Measurements from ENCODE around the gene IL17REL.

Gene IL17REL

DNA sequence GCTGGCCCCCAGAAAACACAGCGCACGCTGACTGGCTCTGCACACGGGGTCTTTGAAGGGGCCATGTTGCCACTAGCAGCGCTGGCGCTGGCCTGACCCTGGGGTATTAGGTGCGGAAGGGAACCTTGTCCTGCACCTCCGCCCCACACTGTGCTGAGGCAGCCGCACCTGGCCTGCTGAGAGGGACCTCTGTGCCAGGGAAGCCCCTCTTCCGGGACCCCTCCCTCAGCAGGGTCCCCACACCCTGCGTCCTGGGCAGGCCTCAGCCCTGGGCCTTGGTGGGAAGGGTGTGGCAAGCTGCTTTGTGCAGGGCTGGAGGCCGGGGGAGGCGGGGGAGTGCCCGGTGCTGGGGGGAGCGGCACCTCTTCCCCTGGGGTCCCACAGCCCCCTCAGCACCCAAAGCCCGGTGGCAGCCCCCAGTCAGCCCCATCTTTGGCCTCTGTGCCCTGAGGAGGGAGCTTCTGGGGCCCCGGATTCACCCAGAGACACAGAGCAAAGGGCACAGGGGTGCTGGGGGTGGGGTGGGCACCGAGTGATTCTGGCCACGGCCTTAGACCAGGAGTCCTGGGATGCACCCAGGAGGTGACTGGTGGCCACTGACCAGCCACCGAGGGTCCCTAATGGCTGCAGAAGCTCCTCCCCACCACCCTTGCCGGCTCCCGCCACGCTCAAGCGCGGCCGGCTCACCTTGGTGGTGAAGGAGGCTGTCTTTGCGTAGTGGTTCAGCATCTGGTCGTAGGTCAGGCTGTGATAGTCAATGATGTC, 34.1 kb upstream of the IL17REL start:
- no peak for DNase-seq

DNA sequence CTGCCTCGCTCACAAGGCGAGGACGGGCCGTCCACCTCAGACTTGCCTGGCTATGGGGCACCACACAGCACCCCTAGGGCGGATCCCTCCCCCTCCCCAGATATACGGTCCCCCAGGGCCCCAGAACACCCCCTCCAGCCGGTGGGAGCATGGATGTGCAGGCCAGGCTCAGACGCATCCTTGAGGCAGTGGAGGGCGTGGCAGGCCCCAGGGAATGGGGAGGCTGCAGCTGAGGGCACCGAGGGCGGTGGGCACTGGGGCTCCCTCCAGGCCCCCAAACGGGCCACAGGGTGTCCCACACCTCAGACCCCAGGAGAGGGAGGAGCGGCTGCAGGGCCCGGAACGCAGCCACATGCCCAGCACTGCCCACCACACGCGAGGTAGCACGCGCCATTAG, 33.5 kb upstream of the IL17REL start:
- DNase-seq = no peak

DNA sequence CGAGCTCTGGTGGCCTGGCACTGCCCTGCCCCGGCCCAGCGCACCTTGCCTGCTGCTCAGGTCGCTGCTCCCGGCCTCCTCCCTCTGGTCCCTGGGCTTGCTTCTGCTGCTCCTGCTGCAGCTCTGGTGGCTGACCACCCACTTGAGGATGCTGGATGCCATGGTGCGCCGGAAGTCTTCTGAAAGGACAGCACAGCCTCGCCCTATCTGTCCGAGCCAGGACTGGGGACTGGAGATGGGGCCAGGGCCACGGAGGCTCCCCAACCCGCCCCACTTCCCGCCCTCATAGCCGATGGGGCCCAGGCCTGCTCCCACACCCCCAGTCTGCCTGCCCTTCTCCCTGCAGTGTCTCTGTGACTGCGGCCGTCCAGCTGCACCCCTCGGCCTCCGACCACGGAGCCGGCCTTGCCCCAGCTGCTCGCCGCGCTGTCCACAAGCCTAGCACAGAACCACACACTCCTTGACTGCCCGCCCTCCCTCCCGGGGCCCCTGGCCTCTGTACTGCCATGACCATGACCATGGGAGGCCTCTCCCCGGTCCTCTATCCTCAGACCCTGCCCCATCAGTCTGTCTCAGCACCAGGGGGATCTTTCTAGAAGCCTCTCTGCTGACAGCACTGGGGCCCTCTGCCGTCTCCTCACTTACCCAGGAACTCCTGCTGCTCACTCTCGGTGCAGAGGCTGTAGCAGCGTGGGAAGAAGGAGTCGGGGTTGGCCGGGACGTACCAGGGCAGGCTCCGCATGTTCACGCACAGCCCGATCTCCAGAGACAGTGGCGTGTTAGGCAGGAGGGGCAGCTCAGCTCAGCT, 32.9 kb upstream of the IL17REL start:
- DNase-seq = no peak

DNA sequence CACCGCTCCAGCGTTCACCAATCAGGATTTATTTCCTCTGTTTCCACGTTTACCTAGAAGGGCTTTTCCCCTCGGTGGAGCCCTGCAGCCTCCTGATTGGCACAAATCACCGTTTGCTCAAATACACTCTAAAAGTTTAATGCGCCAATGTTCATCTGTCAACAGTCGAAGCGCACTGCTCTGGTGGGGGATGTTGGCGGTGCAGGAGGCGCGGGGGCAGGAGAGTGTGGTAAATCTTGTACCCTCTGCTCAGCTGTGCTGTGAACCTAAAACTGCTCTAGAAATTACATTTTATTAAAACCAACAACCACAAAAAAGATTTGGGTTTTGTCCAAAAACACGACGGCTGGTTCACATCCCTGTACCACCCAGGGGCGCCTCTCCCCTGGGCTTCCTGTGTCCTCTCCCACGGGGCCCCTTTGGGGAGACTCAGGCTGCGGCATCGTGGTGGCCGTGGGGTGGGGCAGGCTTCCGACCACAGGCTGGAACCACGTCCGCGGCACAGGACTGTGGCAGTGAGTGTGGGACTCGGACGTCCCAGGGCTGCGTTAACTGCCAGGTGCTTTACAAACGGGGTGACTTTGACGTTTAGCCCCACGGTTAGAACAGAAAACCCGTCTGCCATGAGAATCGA, 32.0 kb upstream of the IL17REL start:
- no peak for DNase-seq

DNA sequence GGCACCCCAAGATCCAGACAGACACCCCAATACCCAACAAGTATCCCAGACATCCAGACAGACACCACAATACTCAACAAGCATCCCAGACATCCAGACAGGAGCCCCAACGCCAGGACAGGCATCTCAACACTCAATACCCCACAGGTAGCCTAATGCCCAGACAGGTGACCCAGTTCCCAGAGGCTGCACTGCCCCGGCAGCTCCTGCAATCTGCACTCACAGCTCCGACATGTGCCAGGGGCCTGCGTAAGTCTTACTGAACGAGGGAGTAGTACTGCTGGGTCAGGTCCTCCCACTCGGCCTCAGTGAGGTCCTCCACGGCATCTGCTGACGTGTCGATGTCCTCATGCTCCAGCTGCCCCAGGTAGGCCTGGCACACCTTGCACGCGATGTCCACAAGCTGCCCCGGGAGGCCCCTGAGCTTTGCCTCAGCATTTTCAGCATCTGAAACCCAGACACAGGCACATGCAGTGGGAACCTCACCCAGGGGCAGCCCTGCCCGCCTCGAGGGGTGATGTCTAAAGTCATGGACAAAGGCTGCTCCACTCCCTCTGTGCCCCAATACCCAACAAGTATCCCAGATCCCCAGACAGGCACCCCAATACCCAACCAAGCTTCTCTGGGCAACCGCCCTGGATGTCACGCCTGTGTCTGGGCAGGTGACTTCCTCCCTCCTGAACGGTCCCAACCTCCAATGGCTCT, 28.9 kb upstream of the IL17REL start:
- DNase-seq = no peak

DNA sequence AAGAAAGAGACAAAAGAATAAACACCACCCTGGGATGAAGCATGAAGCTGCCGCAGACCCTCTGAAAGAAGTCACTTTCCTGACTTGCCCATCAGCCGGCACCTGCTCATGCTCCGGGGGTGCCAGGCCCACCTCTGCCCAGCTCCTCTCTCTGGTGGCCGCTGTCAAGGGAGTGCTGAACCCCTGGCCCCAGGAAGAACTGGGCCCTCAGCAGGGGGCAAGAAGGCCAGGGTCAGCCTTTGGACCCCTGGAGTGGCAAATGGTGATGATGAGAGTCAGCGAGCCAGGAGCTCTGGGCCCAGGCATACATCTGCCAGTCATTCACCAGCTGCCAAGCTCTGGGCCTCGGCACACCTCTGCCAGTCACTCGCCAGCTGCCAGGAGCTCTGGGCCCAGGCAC, 28.2 kb upstream of the IL17REL start:
- no peak for DNase-seq

DNA sequence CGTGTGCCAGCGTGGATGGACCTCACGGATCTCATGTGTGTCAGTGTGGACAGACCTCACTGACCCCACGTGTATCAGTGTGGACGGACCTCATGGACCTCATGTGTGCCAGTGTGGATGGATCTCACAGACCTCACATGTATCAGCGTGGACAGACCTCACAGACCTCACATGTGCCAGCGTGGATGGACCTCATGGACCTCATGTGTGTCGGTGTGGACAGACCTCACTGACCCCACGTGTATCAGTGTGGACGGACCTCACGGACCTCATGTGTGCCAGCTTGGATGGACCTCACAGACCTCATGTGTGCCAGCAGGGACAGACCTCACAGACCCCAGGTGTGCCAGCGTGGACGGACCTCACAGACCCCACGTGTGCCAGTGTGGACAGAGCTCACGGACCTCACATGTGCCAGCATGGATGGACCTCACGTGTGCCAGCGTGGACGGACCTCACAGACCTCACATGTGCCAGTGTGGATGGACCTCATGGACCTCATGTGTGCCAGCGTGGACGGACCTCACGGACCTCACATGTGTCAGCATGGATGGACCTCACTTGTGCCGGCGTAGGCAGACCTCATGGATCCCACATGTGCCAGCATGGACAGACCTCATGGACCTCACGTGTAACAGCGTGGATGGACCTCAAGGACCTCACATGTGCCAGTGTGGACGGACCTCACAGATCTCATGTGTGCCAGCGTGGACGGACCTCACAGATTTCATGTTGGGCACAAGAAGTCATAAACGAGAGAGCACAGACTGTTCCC, 27.3 kb upstream of the IL17REL start:
- no peak for DNase-seq

DNA sequence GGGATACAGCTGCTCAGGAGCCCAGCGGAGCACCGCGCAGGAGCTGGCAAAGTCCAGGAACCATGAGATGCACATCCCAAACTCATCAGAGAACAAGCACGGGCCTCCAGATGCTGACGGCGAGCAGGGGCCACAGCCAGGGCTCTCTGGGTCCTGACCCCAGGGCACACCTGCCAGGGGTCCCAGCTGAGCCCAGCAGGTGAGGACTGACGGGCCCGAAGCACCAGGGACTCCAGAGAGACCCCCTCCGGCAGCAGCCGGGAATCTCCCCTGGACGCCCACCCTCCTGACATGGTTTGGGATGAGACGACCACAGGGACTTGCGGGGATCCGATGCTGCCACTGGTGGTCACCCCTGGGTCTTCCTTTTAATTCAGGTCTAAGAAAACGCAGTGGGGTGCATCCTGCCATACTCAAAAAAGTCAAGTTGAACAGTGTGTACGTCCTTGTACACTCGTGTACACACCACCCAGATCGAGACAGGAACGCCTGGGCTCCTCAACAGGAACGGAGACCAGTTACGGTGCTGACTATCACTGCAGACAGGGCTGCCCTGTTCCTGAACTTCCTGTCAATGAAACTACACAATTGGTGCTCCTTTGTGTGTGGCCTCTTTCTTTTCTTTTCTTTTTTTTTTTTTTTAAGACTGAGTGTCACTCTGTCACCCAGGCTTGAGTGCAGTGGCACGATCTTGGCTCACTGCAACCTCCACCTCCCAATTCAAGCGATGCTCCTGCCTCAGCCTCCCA, 23.6 kb upstream of the IL17REL start:
- DNase-seq = no peak

DNA sequence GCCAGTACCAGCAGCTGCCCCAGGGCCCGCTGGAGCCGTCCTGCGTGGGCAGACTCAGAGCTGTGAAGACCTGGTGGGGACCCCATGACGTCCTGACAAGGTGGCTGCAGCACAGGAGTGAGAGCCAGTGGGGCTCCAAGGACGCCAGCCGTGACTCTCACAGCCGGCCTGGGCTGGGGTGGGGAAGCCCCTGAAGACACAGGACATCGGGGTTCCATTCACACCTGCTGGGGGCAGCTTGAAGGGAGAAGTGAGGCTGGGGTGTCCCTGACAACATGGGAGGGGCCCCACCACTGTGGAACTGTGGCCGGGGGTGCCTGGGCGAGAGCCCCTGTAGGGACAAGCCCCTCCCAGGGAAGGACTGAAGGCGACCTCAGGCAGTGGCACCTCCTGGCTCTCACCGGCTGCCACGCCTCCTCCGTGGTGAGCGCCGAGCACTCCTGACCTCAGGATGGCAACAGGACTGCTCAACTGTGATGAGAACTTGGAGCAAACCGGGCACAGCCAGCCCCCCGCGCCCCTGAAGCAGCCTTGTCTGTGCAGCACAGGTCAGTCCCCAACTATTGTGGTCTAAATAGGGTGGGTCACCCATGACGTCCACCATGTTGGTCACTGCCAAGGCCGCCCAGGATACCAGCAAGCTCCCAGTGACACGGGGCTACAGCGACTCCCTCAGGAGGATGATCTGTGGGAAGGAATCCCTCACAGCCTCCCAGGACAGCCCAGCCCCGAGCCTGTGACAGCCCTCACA, 22.7 kb upstream of the IL17REL start:
- no peak for DNase-seq

DNA sequence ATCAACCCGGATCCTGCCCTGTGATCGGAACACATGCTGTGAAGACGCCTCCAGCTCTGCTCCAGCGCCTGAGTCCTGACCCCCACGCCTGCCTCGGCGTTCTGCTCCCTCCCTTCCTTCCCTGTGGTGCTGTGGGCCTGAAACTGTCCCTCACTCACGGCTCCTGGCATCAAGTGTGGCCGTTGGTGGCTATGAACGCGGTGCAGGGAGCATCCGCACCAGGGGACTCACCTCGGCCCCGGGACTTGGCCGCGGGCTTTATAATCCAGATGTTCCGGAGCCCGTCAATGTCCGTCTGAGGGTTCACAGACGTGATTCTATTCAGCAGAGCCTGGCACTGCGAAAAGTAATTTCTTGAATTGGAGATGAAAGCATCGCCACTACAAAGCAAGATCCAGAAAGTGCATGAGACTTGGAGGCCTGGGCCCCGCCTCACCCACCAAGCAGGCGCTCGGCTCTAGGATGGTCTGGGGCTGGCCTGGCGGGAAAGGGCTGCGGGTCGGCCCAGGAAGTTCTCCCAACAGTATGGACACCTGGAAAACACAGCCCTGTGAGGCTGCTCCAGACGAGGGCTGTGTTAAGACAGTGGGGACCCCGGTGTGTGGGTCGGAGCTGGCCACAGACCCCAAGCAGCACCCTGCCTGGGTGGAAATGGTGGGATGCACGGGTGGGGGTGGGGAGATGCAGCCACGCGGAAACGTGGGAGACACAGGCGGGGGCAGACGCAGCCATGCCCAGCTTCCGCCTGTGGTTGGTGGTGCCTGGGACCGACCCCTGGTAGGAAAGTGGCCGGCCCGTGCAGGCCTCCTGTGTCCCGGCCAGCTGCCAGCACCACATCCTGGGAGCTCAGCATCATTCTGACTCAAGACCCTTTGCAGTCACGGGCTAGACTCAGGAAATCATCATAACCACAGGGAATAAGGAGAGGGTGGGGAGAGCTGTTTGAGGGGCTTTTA, 21.8 kb upstream of the IL17REL start:
- no peak for DNase-seq

DNA sequence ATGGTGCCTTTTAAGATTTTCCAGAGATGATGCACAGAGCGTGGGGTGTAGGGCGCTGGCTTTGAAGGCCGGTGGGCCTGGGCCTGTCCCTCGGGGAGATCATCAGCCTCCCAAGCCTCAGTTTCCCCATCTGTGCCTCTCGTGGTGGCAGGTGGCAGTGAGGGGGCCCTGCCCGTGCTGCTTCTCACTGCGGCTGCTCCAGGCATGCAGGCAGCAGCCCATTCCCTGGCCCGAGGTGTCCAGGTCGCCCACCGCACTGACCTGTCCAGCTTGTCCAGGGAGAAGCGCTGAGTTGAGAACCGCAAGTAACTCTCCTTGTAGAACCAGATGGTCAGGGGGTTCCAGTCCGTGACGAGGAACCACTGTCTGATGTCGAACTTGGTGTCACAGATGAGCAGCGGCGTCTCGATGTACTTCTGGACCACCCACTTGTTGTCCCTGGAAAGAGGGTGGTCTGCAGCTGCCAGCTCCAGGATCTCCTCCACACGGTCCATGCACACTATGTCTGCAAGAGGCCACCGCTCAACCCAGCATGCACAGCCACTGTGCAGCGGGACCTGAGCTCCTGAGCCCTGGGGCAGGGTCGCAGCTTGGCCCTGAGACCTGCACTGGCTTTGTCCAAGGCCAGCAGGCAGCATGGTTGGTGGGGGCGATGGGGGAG, 20.5 kb upstream of the IL17REL start:
- DNase-seq = no peak

DNA sequence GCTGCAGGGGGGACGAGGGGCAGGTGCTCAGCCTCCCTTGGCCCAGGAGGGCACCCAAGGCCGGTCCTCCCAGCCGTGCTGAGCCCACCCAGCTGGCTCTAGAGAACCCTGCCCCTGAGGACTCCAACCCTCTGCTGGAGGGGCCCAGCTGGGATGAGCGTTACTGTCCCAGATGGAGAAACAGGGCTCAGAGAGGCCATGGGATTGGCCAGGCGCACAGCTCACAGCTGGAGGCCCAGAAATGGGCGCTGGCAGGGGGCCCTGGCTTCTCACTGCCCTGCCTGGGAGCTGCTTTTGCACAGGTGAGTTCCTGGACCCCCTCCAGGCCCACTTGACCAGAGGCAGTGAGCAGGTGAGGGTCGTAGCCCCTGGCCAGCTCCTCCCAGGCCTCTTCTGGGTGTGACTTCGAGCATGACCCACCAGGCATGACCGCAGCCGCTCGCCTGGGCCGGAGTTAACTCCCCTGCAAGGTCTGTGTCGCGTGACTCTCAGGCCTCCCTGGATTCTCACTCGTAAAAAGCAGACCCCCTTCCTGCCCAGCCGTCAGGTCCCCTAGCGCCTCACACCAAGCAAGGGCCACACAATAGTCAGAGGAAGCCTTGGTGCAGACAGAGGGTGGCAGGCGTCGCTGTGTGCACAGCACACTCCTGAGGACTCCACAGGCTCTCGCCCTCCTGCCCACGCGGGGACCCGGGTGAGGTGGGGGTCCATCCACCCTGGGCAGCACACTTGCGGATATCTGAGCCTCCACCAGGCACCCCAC, 19.7 kb upstream of the IL17REL start:
- DNase-seq = no peak

DNA sequence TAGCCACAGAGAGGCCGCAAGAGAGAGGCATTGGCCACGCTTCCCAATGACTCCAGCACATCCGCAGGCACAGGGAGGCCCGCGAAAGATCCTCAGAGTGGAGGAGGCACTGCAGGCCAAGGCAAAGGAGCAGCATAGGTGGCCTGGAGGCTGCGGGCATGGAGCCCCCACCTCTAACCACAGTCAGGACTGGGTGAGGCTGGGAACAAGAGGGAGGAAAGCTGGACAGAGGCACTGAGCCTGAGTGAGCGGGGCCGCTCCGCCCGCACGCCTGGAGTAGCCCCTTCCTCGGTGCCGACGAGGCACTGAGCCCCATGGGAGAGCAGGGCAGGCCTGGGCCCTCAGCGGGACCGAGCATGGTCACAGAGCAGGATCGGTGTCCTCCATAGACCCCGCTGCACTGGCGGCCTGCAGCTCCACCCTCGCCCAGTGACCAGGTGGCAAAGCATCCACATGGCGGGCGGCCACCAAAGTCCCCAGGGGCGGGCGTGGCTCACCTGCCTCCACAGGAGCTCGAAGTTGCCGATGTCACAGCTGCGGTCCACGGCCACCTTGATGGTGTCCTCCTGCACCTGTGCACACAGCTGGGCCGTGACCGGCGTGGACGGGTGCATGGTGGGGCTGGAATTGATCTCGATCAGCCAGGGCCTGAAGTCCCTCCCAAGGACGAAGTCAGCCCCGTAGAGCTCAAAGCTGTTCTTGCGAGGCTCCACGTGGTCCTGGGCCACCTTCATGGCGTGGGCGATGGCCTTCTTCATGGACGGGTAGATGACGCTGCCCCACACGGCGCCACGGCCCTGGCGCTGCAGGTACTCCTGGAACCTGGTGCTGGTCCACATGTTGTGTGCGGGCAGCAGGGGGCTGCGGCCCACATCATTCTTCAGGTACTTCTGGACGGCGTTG, 18.9 kb upstream of the IL17REL start:
- no peak for DNase-seq

DNA sequence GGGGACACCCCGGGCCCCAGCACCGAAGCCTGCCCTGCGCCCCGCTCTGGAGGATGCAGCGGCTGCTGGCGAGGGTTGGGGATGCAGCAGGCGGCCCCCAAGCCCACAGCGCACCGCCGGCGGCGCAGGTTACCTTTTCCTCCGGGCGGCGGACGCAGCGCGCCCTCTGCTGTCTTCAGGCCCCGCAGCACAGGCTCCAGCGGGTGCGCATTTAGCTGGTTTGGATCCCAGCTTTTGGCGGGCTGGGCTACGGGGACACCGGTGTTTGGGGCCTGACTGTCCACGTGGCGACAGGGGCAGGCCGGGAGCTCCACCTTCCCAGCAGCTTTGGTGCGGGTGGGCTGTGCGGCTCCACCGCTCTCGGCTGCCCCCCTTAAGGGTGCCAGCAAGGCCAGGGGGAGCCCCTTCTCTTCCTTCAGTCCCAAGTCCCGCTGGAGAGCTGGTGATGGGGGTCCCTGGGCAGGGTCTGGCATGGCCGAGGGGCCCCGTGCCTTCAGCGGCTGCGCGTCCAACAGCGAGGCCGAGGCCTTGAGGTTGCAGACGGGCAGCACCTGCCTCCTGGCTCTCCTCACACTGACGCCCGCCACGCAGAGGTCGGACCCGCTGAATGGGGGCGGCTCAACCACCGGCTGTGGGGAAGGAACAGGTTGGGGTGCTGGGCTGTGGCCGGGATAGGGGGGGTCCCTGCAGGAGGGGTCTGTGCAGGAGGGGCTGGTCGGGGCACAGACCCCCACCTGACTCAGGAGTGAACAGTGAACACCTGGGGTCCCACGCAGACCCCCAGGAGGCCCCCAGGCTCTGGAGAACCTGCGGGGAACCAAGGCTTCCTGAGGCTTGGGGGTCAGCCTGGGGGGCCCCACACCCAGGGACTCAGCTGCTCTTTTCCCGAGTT, 18.0 kb upstream of the IL17REL start:
- peak in 41 of 51 donors; percentile 4 to 70 (median 33) for DNase-seq

Measured in hypothalamus (tissue), 51 donors.